Left ventricle myocardium inferior (tissue), 1 donor: ENCODE results near the gene CDC42EP3. TPM values are rescaled to one million over a fixed set of nuclear protein-coding genes. Genes with fewer than 3 reads are reported as not detected.

ENCODE experiments used
- DNase-seq: peaks from one replicate; pipeline ENCODE4 v3.0.0-alpha.2; 2020
- H3K27ac ChIP-seq: fragments of 200-600 bp; replicated peaks from 2 replicates; pipeline ENCODE4 v1.8.0; 2021
- H3K27me3 ChIP-seq: fragments of 200-600 bp; 2 replicates; pipeline ENCODE4 v1.8.0; 2021; ENCODE audit warnings: low read depth
- H3K36me3 ChIP-seq: fragments of 200-600 bp; 2 replicates; pipeline ENCODE4 v1.8.0; 2021
- H3K4me1 ChIP-seq: fragments of 200-600 bp; 2 replicates; pipeline ENCODE4 v1.8.0; 2021
- H3K4me3 ChIP-seq: fragments of 200-600 bp; 2 replicates; pipeline ENCODE4 v1.8.0; 2021; ENCODE audit warnings: mild to moderate bottlenecking, moderate library complexity
- H3K9me3 ChIP-seq: fragments of 200-600 bp; replicated peaks from 2 replicates; pipeline ENCODE4 v1.8.0; 2021
- CTCF ChIP-seq: fragments of 200-600 bp; IDR thresholded peaks from 2 replicates; pipeline ENCODE4 v1.8.0; 2021; ENCODE audit warnings: antibody characterized with exemption, mild to moderate bottlenecking, borderline replicate concordance
- intact Hi-C: fragments of 100-400 bp; cut with micrococcal nuclease; formaldehyde crosslinking; loops from one replicate; pipeline ENCODE4 v1.11.0; 2022
- total RNA-seq: library from RNA; stranded (reverse); fragmentation: NEBNext Ultra II Directional; extraction: Animal tissue kit (Norgen Biotek cat#: 25700); gene quantifications from one replicate; pipeline ENCODE4 v1.2.1, GENCODE V29; 2021
- donor health status: DM: no; HTN: yes; CAD: no; lungs with severe emphysema.

The CDC42EP3 gene
- total RNA-seq, 1 donor from 2014 or later = 81.9 TPM

- peak overlapping the region; percentile 98 for H3K27ac ChIP-seq
Measured at GRCh38 chr2:37664231-37664643, 7.2 kb downstream of the CDC42EP3 start.

GRCh38 chr2:37663390-37663789 lies 8.1 kb downstream of the CDC42EP3 start:
- no peak for DNase-seq
- Histone ChIP-seq H3K9me3 (no peaks in the 10 kb centered on the region), H3K36me3 (peaks cover 6% of the 10 kb centered on the region), H3K27me3 (no peaks in the 10 kb centered on the region), H3K4me1 (peaks cover 100% of the 10 kb centered on the region), H3K27ac (peak overlapping the region; percentile 98), H3K4me3 (no peak overlapping the region)
- intact Hi-C loops = no loop called here
- no peak for TF ChIP-seq CTCF

More at GRCh38 chr2:37664231-37664643, 7.2 kb downstream of the CDC42EP3 start:
- no peak overlapping the region for H3K4me3 ChIP-seq
- no peaks in the 10 kb centered on the region for H3K27me3 ChIP-seq
- peaks cover 100% of the 10 kb centered on the region for H3K4me1 ChIP-seq
- intact Hi-C loops = no loop called here
- no peak for TF ChIP-seq CTCF
- no peak for DNase-seq
- H3K36me3 ChIP-seq = peaks cover 6% of the 10 kb centered on the region
- H3K9me3 ChIP-seq = no peaks in the 10 kb centered on the region

GRCh38 chr2:37659723-37660122 lies 11.7 kb downstream of the CDC42EP3 start:
- Histone ChIP-seq H3K4me1 (peaks cover 99% of the 10 kb centered on the region), H3K27ac (peak overlapping the region; percentile 98), H3K36me3 (no peaks in the 10 kb centered on the region), H3K4me3 (peak overlapping the region; percentile 8), H3K27me3 (no peaks in the 10 kb centered on the region), H3K9me3 (no peaks in the 10 kb centered on the region)
- intact Hi-C loops = no loop called here
- DNase-seq = no peak
- TF ChIP-seq CTCF = no peak

GRCh38 chr2:37658682-37659081 lies 12.8 kb downstream of the CDC42EP3 start:
- TF ChIP-seq CTCF = no peak
- Histone ChIP-seq H3K36me3 (no peaks in the 10 kb centered on the region), H3K27me3 (no peaks in the 10 kb centered on the region), H3K27ac (peak overlapping the region; percentile 98), H3K9me3 (no peaks in the 10 kb centered on the region), H3K4me3 (no peak overlapping the region), H3K4me1 (peaks cover 99% of the 10 kb centered on the region)
- DNase-seq = no peak
- intact Hi-C loops = no loop called here

GRCh38 chr2:37657471-37657870 lies 14.0 kb downstream of the CDC42EP3 start:
- no peak for DNase-seq
- H3K9me3 ChIP-seq = no peaks in the 10 kb centered on the region
- H3K36me3 ChIP-seq = no peaks in the 10 kb centered on the region
- TF ChIP-seq CTCF = no peak
- H3K4me1 ChIP-seq = peaks cover 99% of the 10 kb centered on the region
- no peaks in the 10 kb centered on the region for H3K27me3 ChIP-seq
- peak overlapping the region; percentile 98 for H3K27ac ChIP-seq
- intact Hi-C loops = no loop called here
- no peak overlapping the region for H3K4me3 ChIP-seq
